GM18951 (cell line): ENCODE results near the gene FRK.

Source experiments
- POLR2A ChIP-seq: IDR thresholded peaks from 4 replicates; pipeline ENCODE4 v1.6.1; 2011; ENCODE audit warnings: mild to moderate bottlenecking; ENCODE audit not compliant: insufficient read length, insufficient read depth; ENCODE audit errors: extremely low read depth
- in situ Hi-C: fragments of 300-500 bp; cut with MboI; formaldehyde crosslinking; loops from one replicate; pipeline ENCODE4 v1.12.0; 2022; ENCODE audit warnings: low sequenced_read_pairs, mixed read lengths, inconsistent platforms; ENCODE audit not compliant: unreplicated experiment

FRK gene

GRCh38 chr6:116094041-116094440 is 33.4 kb upstream of the FRK start:
- in situ Hi-C loops: no loop called here
- no peak for TF ChIP-seq POLR2A

DNA sequence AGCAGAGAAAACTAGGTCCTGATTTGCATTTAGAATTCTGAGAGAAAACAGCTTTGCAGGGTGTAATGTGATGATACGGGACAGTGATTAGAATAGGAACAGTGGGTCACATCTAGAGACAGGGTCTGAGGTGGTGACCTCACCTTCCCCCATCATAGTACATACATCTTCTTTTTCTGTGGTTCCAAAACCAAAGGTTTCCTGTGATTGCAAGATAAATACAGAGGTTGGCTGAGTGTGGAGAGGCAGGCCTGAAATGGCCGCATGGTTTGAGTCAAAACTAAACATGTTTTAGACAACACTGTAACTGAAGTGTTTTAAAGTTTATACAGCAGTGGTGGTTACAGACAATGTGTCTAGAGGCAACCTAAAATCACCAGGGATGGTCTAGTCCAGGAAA is 29.6 kb upstream of the FRK start:
- no peak for TF ChIP-seq POLR2A
- in situ Hi-C loops: no loop called here

DNA sequence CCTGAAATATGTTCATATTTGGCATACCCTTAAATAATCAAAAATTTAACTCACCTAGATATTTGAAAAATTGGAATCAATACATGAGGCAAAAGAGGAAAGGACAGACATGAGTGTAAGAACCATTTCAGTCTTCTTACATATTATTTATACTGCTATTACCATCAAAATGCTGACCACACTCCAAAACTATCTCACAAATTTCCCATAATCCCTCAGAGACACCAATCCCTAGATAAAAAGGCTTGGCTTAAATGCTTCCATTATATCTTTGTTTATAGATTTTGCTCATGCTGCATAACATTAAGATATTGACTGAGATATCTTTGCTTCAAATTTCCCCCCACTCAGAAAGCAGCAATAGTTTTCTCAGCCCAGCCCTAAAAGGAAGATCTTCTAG is 28.3 kb upstream of the FRK start:
- in situ Hi-C loops: no loop called here
- no peak for TF ChIP-seq POLR2A

DNA sequence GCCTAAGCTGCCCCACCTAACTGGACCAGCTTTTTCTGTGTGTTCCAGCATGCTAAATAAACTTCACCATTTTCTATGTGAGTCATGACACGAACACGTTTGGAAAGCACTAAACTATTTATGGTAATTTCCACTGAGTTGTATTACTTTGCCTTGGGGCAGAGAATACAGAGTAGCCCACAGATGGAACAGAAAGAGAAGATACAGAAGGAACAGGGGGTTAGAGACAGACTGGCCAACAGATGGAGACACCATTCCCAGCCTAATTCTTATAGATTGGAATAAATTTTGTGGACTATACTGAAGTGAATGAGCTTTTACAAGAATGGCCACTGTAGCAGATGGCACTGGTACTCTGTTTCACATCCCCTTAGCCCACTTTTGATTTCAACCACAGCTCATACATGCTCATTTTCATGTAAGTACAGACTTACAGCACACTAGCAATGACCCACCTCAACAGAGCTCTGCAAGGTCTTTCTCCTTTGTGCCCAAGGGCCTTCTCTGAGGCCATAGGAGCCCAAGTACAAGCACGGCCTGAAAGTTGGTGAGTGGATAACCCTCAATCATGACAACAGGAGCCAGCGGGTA is 26.8 kb upstream of the FRK start:
- in situ Hi-C loops: no loop called here
- no peak for TF ChIP-seq POLR2A

DNA sequence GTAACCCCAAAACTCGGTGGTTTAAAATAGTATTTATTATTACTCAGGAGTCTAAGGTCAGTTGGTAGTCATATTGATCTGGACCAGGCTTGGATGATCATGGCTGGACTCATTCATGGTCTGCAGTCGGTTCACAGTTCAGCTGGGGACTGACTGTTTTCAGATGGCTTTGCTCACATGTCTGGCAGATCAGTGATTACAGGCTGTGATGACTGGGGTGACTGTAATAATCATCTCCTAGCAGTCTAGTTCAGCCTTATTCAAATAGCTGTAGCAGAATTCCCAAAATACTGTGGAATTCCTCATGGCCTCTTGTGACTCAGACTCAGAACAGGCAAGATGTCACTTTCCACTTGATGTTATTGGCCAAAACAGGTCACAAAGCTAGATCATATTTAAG is 23.6 kb upstream of the FRK start:
- in situ Hi-C loops: no loop called here
- TF ChIP-seq POLR2A: no peak

DNA sequence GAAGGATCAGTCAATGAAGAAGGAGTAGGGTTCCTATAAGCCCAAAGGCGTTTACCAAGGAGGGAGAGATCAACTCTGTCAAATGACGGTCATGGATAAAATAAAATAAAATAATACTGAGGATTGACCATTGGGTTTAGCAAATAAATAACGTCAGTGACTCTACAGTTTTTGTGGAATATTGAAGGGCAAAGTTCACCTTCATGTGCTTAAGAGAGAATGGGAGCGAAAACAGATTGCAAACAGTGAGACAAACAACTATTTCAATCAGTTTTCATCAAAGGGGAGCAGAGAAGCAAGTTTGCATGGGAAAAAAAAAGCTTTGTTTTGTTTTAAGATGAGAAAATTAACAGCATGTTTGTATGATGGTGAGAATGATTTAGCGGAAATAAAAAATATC is 22.4 kb upstream of the FRK start:
- in situ Hi-C loops: no loop called here
- no peak for TF ChIP-seq POLR2A

- TF ChIP-seq POLR2A: no peak
- in situ Hi-C loops: no loop called here
Observed at GRCh38 chr6:116078945-116079344, 18.3 kb upstream of the FRK start.

GRCh38 chr6:116078522-116078921 is 17.8 kb upstream of the FRK start:
- in situ Hi-C loops: no loop called here
- TF ChIP-seq POLR2A: no peak

GRCh38 chr6:116074732-116075390 is 14.2 kb upstream of the FRK start:
- TF ChIP-seq POLR2A: no peak
- in situ Hi-C loops: no loop called here

DNA sequence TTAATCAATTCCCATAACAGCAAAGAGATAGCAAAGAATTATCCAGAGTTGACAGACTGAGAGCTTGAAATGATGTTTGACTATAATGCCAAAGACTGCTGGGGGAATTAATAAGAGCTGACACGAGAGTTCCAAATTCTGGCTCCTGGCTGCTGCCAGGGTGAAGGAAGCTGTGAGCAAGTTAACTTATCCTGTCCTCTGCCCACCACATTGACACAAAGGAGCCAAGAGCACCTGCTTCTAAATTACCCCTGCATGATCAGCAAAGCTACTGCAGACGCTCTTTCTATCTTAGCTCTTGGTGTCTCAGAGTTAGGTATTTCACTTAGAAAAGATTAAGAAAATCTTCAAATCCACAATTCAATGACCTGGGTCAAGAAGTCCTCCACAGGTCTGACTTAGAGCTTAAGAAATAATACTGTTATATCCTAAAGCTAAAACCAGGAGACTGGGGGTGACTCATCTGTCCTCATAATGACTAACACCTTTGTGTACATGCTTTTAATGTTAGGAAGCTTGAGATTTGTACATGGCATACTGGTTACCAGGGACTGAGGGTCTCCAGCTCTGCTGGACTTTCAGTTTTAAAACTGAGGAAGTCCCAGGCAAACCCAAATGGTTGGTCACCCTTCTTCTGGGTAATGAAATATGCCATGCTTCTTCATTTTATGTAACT is 13.2 kb upstream of the FRK start:
- TF ChIP-seq POLR2A: no peak
- in situ Hi-C loops: no loop called here

DNA sequence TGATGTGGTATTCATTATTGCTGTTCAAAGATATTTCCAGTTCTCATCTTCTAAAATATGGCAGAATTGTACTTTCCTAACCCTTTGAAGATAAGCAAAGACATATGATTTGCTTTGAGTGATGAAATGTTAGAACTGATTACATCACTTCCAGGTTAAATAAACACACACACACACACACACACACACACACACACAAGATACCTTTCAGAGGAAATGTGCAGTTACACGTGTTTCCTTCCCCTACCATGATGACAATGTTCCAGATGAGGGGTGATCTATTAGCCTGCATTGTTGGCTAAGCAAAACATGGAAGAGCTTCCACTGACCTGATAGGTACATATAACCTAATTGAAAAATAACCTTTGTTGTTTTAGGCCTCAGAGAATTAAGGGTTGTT is 11.7 kb upstream of the FRK start:
- no peak for TF ChIP-seq POLR2A
- in situ Hi-C loops: no loop called here

GRCh38 chr6:116070616-116071389 is 10.1 kb upstream of the FRK start:
- in situ Hi-C loops: no loop called here
- no peak for TF ChIP-seq POLR2A

- TF ChIP-seq POLR2A: no peak
- in situ Hi-C loops: no loop called here
Observed at GRCh38 chr6:116070101-116070500, 9.4 kb upstream of the FRK start.

DNA sequence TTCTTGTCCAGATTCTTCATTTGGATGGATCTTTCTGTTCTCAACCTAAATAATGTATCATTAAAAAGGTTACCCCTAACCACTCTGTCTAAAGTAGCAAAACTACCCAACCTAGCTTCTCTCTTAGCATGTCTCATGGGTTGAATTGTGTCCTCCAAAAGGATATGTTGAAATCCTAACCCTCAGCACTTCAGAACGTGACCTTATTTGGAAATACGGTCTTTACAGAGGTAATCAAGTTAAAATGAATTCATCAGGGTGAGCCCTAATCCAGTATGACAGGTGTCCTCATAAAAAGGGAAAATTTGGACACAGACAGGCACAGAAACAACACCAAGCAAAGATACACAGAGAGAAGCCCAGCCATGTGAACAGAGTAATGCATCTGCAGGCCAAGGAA is 6.1 kb upstream of the FRK start:
- TF ChIP-seq POLR2A: no peak
- in situ Hi-C loops: no loop called here

DNA sequence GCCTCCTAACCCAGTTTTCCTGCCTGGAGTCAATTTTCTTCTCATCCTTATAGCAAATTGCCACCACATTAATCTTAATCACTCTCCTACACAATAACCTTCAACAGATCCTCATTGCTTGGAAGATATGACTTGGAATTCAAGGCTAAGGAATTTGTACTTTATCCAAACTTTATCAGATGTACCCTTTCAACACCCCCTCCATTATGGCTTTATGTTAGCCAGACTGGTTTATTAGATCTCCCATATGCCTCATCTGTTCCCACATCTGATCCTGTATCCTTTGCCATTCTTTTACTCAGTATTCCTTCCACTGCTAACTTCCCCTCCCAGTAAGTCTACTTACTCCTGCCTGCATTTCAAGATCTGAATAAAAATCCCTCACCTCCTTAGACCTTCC is 4.0 kb upstream of the FRK start:
- no peak for TF ChIP-seq POLR2A
- in situ Hi-C loops: no loop called here
